CD14-positive monocyte (primary cell): ENCODE results near the gene COPE. TPM values are rescaled to one million over a fixed set of nuclear protein-coding genes. Genes with fewer than 3 reads are reported as not detected.
A peak's percentile ranks its signal among the peaks of the same experiment; 100 is the strongest.

Source experiments
- DNase-seq, 3 donors: peaks; one replicate each; pipeline ENCODE4 v3.0.0-alpha.2; 2011 to 2022
- H2AFZ ChIP-seq: 2 replicates; pipeline ENCODE4 v1.6.0; 2012; ENCODE audit warnings: mild to moderate bottlenecking, low read depth, low read length, inconsistent platforms; ENCODE audit not compliant: insufficient read depth, poor library complexity, severe bottlenecking
- H3K27ac ChIP-seq, 2 donors: 1 replicate in 1 of 2; 2 replicates in 1 of 2; pipeline ENCODE4 v1.5.1; 2012 to 2013; ENCODE audit warnings: low read length in 2 of 2, control low read depth in 1 of 2, inconsistent platforms in 1 of 2, low read depth in 1 of 2, mild to moderate bottlenecking in 1 of 2
- H3K27me3 ChIP-seq, 2 donors: one replicate each; pipeline versions ENCODE4 v1.6.0 to v1.6.1; 2011 to 2013; ENCODE audit warnings: low read length in 2 of 2; ENCODE audit not compliant: control insufficient read depth in 2 of 2, insufficient read depth in 2 of 2
- H3K36me3 ChIP-seq, 2 donors: replicated peaks in 1 of 2; 1 replicate in 1 of 2; 2 replicates in 1 of 2; pipeline versions ENCODE4 v1.5.1 to v1.6.1; 2012 to 2013; ENCODE audit warnings: low read length in 2 of 2, control low read depth in 1 of 2, inconsistent platforms in 1 of 2, mild to moderate bottlenecking in 1 of 2; ENCODE audit not compliant: insufficient read depth in 2 of 2, control insufficient read depth in 1 of 2
- H3K4me1 ChIP-seq, 2 donors: 1 replicate in 1 of 2; 2 replicates in 1 of 2; pipeline versions ENCODE4 v1.5.1 to v1.6.1; 2012 to 2013; ENCODE audit warnings: low read length in 2 of 2, control low read depth in 1 of 2, inconsistent platforms in 1 of 2, mild to moderate bottlenecking in 1 of 2, moderate library complexity in 1 of 2; ENCODE audit not compliant: insufficient read depth in 2 of 2, control insufficient read depth in 1 of 2
- H3K4me2 ChIP-seq: replicated peaks from 2 replicates; pipeline ENCODE3; 2012; ENCODE audit warnings: low read length, moderate library complexity, mild to moderate bottlenecking; ENCODE audit not compliant: poor library complexity, severe bottlenecking; ENCODE audit errors: extremely low read depth
- H3K4me3 ChIP-seq, 3 experiments: fragments of 200-600 bp in 1 of 3; sonication (generic) in 1 of 3; replicated peaks in 1 of 3; 1 replicate in 2 of 3; 2 replicates in 1 of 3; pipeline ENCODE4 v1.5.1; 2011 to 2013; ENCODE audit warnings: low read length in 3 of 3, mild to moderate bottlenecking in 3 of 3, control low read depth in 2 of 3, low read depth in 2 of 3, inconsistent platforms in 1 of 3, moderate library complexity in 1 of 3
- H3K79me2 ChIP-seq: 2 replicates; pipeline ENCODE4 v1.6.0; 2012; ENCODE audit warnings: mild to moderate bottlenecking, control low read depth, inconsistent platforms, low read length, moderate library complexity; ENCODE audit not compliant: insufficient read depth
- H3K9ac ChIP-seq: 2 replicates; pipeline ENCODE4 v1.6.0; 2017; ENCODE audit warnings: low read length, mild to moderate bottlenecking; ENCODE audit not compliant: insufficient read depth, poor library complexity, severe bottlenecking
- H3K9me3 ChIP-seq, 2 donors: replicated peaks in 1 of 2; 1 replicate in 1 of 2; 2 replicates in 1 of 2; pipeline versions ENCODE4 v1.5.1 to v1.6.1; 2012 to 2013; ENCODE audit warnings: low read length in 2 of 2, control low read depth in 1 of 2; ENCODE audit not compliant: control insufficient read depth in 1 of 2, insufficient read depth in 1 of 2
- H4K20me1 ChIP-seq: 2 replicates; pipeline ENCODE4 v1.6.0; 2012; ENCODE audit warnings: mild to moderate bottlenecking, low read length, control low read depth, moderate library complexity; ENCODE audit not compliant: insufficient read depth
- H3K27ac Mint-ChIP-seq, 7 donors: one replicate each; pipeline ENCODE4 v1.8.0; 2020; ENCODE audit warnings: mild to moderate bottlenecking in 7 of 7, mixed read lengths in 7 of 7, moderate library complexity in 6 of 7, inconsistent platforms in 2 of 7
- H3K27me3 Mint-ChIP-seq, 3 donors: one replicate each; pipeline ENCODE4 v1.8.0; 2021 to 2022; ENCODE audit warnings: low read depth in 3 of 3, mild to moderate bottlenecking in 3 of 3, mixed read lengths in 3 of 3, moderate library complexity in 3 of 3, inconsistent platforms in 1 of 3
- H3K36me3 Mint-ChIP-seq, 2 donors: one replicate each; pipeline ENCODE4 v1.8.0; 2020; ENCODE audit warnings: mixed read lengths in 2 of 2, inconsistent platforms in 1 of 2, mild to moderate bottlenecking in 1 of 2
- H3K4me1 Mint-ChIP-seq: one replicate; pipeline ENCODE4 v1.8.0; 2020; ENCODE audit warnings: mild to moderate bottlenecking, mixed read lengths
- H3K4me3 Mint-ChIP-seq, 2 donors: one replicate each; pipeline ENCODE4 v1.8.0; 2020; ENCODE audit warnings: mild to moderate bottlenecking in 2 of 2, mixed read lengths in 2 of 2, moderate library complexity in 1 of 2
- H3K9me3 Mint-ChIP-seq, 7 donors: one replicate each; pipeline ENCODE4 v1.8.0; 2020 to 2022; ENCODE audit warnings: mixed read lengths in 7 of 7, mild to moderate bottlenecking in 6 of 7, moderate library complexity in 6 of 7, inconsistent platforms in 2 of 7
- CTCF ChIP-seq: fragments of 200-600 bp; IDR thresholded peaks from one replicate; pipeline ENCODE4 v1.8.0; 2022; ENCODE audit warnings: antibody characterized with exemption, mild to moderate bottlenecking
- WGBS: methylation state at CpG from one replicate; pipeline ENCODE4 v1.1.5; 2013; ENCODE audit warnings: missing lambda C conversion rate; ENCODE audit not compliant: insufficient coverage; 5-methylcytosine and 5-hydroxymethylcytosine counted together
- intact Hi-C, 2 donors: fragments of 100-400 bp; cut with micrococcal nuclease; formaldehyde crosslinking; loops; one replicate each; pipeline versions ENCODE4 v1.15.0 to v1.15.1; 2023
- polyA plus RNA-seq, 3 donors: library from polyadenylated mRNA; depleted of rRNA in 1 of 3; unstranded in 2 of 3; stranded (reverse) in 1 of 3; fragments of 300-500 nt in 2 of 3; fragments of >200 nt in 1 of 3; fragmentation: Illumina TruSeq in 2 of 3; gene quantifications; 1 replicate in 2 of 3; 2 replicates in 1 of 3; pipeline ENCODE4 v1.2.3, GENCODE V29; 2012 to 2021

Gene COPE
- polyA plus RNA-seq, 3 donors: 331 to 345 (median 345) TPM

GRCh38 chr19:18865973-18866799 is 53.0 kb downstream of the COPE start:
- TF ChIP-seq CTCF: peak; percentile 99
- DNase-seq: peak; percentile 41 to 61 (median 48)
- 55% methylated on average over 18 of the region's 38 CpGs for WGBS
- Mint-ChIP-seq H3K9me3 (peaks cover 0 to 5% (median 1%) of the 10 kb centered on the region in 7 donors), H3K27me3 (peaks cover 19 to 37% (median 29%) of the 10 kb centered on the region in 3 donors), H3K4me1 (peaks cover 7% of the 10 kb centered on the region), H3K27ac (peak overlapping the region in 3 of 7 donors; percentile 47 to 75 (median 65)), H3K4me3 (no peak overlapping the region), H3K36me3 (peaks cover 68 to 72% of the 10 kb centered on the region in 2 donors)
- H4K20me1 ChIP-seq: peaks cover 78% of the 10 kb centered on the region
- H3K4me1 ChIP-seq: peaks cover 7 to 10% of the 10 kb centered on the region in 2 donors
- H3K79me2 ChIP-seq: no peaks in the 10 kb centered on the region
- H3K27ac ChIP-seq: no peak overlapping the region
- H3K36me3 ChIP-seq: peaks cover 62 to 70% of the 10 kb centered on the region in 2 donors
- H2AFZ ChIP-seq: no peak overlapping the region
- no peaks in the 10 kb centered on the region for H3K9me3 ChIP-seq
- no peak overlapping the region for H3K4me2 ChIP-seq
- peaks cover 0 to 22% of the 10 kb centered on the region in 2 donors for H3K27me3 ChIP-seq
- intact Hi-C loops: no loop called here
- no peak overlapping the region for H3K4me3 ChIP-seq
- H3K9ac ChIP-seq: no peak overlapping the region

DNA sequence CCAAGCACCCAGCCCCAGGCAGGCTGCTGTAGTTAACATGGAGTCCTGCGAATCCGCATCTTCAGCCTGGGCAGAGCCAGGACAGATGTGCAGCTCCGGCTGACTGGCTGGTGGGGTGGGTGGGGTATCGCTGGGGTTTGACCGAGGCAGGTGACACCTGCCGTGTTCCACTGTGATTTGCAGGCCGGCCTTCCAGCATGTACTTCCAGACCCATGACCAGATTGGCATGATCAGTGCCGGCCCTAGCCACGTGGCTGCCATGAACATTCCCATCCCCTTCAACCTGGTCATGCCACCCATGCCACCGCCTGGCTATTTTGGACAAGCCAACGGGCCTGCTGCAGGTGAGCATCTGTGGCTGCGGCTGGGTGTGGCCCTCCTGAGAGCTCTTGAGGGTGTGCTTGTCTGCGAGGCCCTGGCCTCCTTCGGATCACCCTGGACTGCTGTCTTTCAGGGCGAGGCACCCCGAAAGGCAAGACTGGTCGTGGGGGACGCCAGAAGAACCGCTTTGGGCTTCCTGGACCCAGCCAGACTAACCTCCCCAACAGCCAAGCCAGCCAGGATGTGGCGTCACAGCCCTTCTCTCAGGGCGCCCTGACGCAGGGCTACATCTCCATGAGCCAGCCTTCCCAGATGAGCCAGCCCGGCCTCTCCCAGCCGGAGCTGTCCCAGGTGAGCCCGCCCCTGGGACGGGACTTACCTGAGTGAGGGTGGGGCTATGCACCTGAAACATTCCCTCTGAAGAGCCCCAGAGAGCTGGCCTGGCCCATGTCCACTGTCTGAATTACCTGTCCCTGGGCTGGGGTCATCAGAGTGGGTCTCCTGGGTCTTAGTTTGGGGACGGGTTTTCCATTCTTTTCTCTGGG is 53.8 kb downstream of the COPE start:
- Histone ChIP-seq H3K4me3 (no peak overlapping the region), H4K20me1 (peaks cover 87% of the 10 kb centered on the region), H3K9ac (no peak overlapping the region), H3K4me2 (no peak overlapping the region), H2AFZ (no peak overlapping the region), H3K27me3 (peaks cover 0 to 14% of the 10 kb centered on the region in 2 donors), H3K9me3 (no peaks in the 10 kb centered on the region), H3K27ac (no peak overlapping the region), H3K4me1 (peaks cover 11% of the 10 kb centered on the region in 2 donors), H3K36me3 (peaks cover 71 to 79% of the 10 kb centered on the region in 2 donors), H3K79me2 (peaks cover 7% of the 10 kb centered on the region)
- intact Hi-C loops: no loop called here
- no peak for TF ChIP-seq CTCF
- Mint-ChIP-seq H3K27me3 (peaks cover 14 to 28% (median 20%) of the 10 kb centered on the region in 3 donors), H3K4me1 (peaks cover 6% of the 10 kb centered on the region), H3K4me3 (no peak overlapping the region), H3K9me3 (peaks cover 0 to 5% (median 0%) of the 10 kb centered on the region in 7 donors), H3K27ac (peak overlapping the region in 3 of 7 donors; percentile 47 to 75 (median 65)), H3K36me3 (peaks cover 73 to 81% of the 10 kb centered on the region in 2 donors)
- no peak for DNase-seq
- WGBS: 93% methylated on average over 20 of the region's 27 CpGs
